HG03469 (cell line): ENCODE results near the gene DOC2B.
A peak's percentile ranks its signal among the peaks of the same experiment; 100 is the strongest.
"Not testable (repeated sequence)": the region's sequence is repeated elsewhere in the genome, so short reads cannot be mapped to it uniquely, and the experiment has no call there.

Experiments
- ATAC-seq: cut with Tn5 transposase; IDR thresholded peaks from one replicate; pipeline ENCODE4 v1.9.1; 2021; ENCODE audit warnings: mild to moderate bottlenecking, moderate library complexity, moderate number of reproducible peaks; ENCODE audit not compliant: unreplicated experiment

DOC2B gene

GRCh38 chr17:146983-147761 lies 34.3 kb downstream of the DOC2B start:
- no peak for ATAC-seq

GRCh38 chr17:146546-146945 lies 34.9 kb downstream of the DOC2B start:
- ATAC-seq, result no peak

DNA sequence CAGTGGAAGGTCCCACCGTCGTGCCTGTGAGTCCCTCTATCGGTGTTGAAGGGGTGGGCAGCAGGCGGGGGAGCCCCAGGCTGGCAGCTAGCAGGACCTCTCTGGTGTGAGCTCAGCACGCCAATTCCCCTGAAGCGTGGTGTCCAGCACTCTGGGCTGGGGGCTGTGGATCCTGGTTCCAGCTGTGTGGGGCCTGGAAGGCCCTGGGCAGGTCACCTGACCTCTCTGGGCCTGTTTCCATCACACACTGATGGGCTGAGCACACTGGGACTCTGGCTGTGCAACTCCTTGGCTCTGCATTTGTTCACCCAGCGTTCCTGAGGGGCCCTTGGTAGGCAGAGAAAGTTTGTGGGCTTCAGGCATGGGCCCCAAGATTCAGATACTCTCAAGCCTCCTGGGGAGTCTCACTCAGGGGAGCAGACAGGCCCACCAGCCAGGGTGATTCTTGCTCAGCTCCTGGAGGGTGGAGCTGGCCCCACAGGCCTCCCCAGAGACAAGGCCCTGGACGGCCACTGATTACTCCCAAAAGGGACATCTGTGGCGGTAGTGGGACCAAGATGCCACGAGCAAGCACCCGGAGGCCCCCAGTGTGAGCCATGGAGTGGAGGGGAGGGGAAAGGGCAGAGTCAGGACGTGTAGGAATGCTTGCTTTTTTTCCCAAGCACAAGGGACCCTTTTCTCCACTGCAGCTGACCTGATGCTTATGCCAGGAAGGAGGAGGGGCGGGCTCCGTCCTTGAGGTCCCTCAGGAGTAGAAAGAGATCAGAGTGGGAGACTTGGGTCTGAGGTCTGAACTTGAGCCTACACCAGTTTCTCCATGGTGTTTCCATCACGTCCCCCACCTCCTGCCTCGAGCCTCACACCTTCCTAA lies 35.5 kb downstream of the DOC2B start:
- ATAC-seq, result no peak

GRCh38 chr17:144936-145670 lies 36.3 kb downstream of the DOC2B start:
- no peak for ATAC-seq

- ATAC-seq, result no peak
These were observed 37.6 kb downstream of the DOC2B start for GRCh38 chr17:143785-144281.

DNA sequence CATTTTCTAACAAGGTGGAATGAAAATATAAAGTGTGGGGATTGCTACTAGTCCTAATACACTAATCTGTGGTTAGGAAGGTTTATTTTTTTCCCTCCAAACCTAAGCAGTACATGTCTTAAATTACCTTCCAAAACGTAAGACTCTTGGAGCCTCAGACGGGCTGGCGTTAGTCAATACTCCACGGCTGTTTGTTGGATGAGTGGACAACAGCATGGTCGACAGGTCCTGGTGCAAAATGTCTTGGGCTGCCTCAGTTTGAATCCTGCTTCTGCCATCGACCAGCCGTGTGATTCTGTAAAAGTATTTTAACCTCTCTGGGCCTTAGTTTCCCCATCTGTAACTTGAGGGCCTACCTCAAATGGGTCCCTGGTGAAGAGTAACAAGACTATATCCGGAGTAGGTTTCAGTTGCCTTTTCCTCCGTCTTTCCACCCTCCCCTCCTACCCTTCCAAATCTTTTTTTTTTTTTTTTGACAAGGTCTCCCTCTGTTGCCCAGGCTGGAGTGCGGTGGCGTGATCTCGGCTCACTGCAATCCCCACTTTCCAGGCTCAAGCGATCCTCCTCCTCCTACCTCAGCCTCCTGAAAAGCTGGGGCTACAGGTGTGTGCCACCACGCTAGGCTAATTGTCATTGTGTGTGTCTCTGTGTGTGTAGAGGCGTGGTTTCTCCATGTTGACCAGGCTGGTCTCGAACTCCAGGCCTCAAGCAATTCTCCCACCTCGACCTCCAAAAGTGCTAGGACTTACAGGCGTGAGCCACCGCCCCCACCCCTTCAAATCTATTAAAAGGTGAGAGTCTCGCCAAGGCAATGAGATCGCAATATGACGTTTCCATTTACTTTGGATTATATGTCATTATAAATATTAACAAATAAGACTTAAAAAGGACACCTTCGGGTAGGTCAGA lies 38.3 kb downstream of the DOC2B start:
- ATAC-seq, result no peak

GRCh38 chr17:142102-142661 lies 39.3 kb downstream of the DOC2B start:
- ATAC-seq, result no peak

- not testable (repeated sequence) for ATAC-seq
These were observed 41.8 kb downstream of the DOC2B start for GRCh38 chr17:139401-140205.

GRCh38 chr17:137166-137807 lies 44.2 kb downstream of the DOC2B start, which contains the start of gene SCGB1C2:
Gene SCGB1C2, plus strand, starts transcription at chr17:137569. Its CDS starts 22 bp downstream, at chr17:137591.
- not testable (repeated sequence) for ATAC-seq

- peak; percentile 39 for ATAC-seq
These were observed 44.9 kb downstream of the DOC2B start for GRCh38 chr17:136531-136930.

DNA sequence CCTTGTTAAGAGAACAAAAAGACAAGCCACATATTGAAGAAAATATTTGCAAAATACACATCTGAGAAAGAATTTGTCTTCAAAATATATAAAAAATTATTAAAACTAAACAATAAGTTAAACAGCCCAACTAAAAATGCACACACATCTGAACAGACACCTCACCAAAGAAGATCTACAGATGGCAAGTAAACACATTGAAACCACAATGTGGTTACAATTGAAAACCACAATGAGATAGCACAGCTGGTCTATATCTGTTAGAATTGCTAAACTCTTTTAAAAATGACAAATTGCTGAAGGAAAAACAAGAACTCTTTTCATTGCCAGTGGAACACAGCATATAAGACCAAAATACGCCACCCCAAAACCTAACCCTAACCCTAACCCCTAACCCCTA lies 45.6 kb downstream of the DOC2B start:
- ATAC-seq, result not testable (repeated sequence)

DNA sequence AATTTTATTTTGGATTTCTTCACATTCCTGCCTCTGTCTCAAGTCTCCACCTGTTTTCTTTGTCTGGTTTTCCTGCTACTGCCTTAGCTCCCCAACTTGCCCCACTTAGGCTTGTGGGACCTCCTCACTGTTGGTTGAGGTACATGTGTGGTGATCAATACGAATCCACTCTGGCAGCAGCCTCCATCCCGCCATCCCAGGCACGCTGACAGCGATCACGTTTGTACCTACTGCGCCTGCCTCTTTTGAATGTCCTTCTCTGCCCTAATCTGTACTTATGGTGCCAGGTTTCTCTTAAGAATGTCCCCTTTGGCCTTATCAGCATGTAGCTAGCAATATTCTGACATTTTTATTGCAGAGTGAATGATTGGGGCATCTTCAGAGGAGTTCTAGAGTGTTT lies 46.4 kb downstream of the DOC2B start:
- ATAC-seq, result not testable (repeated sequence)

GRCh38 chr17:134332-134785 lies 47.1 kb downstream of the DOC2B start:
- peak; percentile 65 for ATAC-seq

GRCh38 chr17:133932-134331 lies 47.5 kb downstream of the DOC2B start:
- not testable (repeated sequence) for ATAC-seq

DNA sequence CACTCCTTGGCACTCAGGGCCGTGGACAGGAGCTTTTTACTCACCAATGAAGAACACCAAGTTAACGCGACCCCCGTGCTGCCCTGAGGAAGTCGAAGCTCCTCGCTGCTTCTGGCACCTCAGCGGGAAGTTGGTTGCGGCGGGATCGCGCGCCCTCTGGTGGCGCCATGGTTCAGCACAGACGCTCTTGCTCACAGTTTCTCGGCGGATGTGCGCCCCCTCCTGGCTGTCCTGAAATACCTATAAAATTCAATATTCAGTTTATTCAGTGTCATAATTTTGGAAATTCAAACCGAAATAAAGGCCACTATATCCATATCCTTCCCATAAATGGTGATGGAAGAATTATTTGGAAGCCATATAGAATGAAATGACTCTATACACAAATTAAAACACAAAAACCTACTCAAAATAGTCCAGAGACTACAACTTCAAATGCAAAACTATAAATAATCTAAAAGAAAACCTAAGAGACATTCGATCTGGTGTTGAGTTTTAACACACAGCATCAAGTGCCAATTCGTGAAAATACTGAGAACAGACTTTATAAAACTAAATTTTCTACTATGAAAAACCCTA lies 63.0 kb downstream of the DOC2B start:
- ATAC-seq, result not testable (repeated sequence)

DNA sequence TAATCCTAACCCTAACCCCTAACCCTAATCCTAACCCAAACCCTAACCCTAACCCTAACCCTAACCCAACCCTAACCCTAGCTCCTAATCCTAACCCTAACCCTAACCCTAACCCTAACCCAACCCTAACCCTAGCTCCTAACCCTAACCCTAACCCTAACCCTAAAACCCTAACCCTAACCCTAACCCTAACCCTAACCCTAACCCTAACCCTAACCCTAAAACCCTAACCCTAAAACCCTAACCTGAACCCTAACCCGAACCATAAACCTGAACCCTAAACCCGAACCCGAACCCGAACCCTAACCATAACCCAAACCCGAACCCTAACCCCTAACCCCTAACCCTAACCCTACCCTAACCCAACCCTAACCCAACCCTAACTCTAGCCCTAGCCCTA lies 68.3 kb downstream of the DOC2B start:
- not testable (repeated sequence) for ATAC-seq
